ENCODE measurements around the gene EMC7. TPM values are rescaled to one million over a fixed set of nuclear protein-coding genes. Genes with fewer than 3 reads are reported as not detected.

EMC7 gene
- total RNA-seq (2016; rRNA removed; fragmentation: Illumina TruSeq; extraction: Trizol), result 29.3 and 46.8 TPM in 2 replicates
- total RNA-seq (2016; cell fraction: cytosol; rRNA removed; fragmentation: Illumina TruSeq; extraction: Trizol; ENCODE audit: low read depth), result 8.5 and 12.1 TPM in 2 replicates
- total RNA-seq (2016; cell fraction: insoluble cytoplasmic fraction; rRNA removed; fragmentation: Illumina TruSeq; extraction: Trizol), result 28.3 and 50.5 TPM in 2 replicates
- total RNA-seq (2016; cell fraction: membrane; rRNA removed; fragmentation: Illumina TruSeq; extraction: Trizol), result 14.4 and 17.9 TPM in 2 replicates
- total RNA-seq (2016; cell fraction: nucleus; rRNA removed; fragmentation: Illumina TruSeq; extraction: Trizol), result 44.7 and 53.5 TPM in 2 replicates
- 97.7 and 113 TPM in 2 replicates for polyA plus RNA-seq (2011; rRNA removed)
- polyA plus RNA-seq (2011; cell fraction: cytosol; rRNA removed), result 45.6 and 79.3 TPM in 2 replicates
- 21.2 and 28.7 TPM in 2 replicates for polyA plus RNA-seq (2011; cell fraction: nucleus; rRNA removed)
- 95.9 and 114 TPM in 2 replicates for polyA plus RNA-seq (2012)
- polyA plus RNA-seq (2016; cell fraction: cytosol; fragmentation: Illumina TruSeq; extraction: Trizol; ENCODE audit: low read depth), result 18.6 and 20.7 TPM in 2 replicates
- 53.3 and 55.1 TPM in 2 replicates for polyA plus RNA-seq (2016; cell fraction: insoluble cytoplasmic fraction; fragmentation: Illumina TruSeq; extraction: Trizol; ENCODE audit: low read depth)
- 20.8 and 21.4 TPM in 2 replicates for polyA plus RNA-seq (2016; cell fraction: membrane; fragmentation: Illumina TruSeq; extraction: Trizol; ENCODE audit: low read depth)
- polyA plus RNA-seq (2016; cell fraction: nucleus; fragmentation: Illumina TruSeq; extraction: Trizol; ENCODE audit: insufficient read depth, low read depth), result 131 and 150 TPM in 2 replicates
- 11.7 and 31.8 TPM in 2 replicates for polyA minus RNA-seq (2011; rRNA and poly(A)+ RNA removed; ENCODE audit: low replicate concordance)
- polyA minus RNA-seq (2011; cell fraction: cytosol; rRNA and poly(A)+ RNA removed), result 14.9 and 16.0 TPM in 2 replicates
- 11.6 and 16.4 TPM in 2 replicates for polyA minus RNA-seq (2011; cell fraction: nucleus; rRNA and poly(A)+ RNA removed)
- percentile 72 among the genes with signal in this experiment for Bru-seq, nascent RNA
- BruChase-seq, experiment 1, labeled RNA remaining after a 6-hour chase, result percentile 83 among the genes with signal in this experiment
- percentile 70 among the genes with signal in this experiment for BruChase-seq, experiment 2, labeled RNA remaining after a 2-hour chase
- long read RNA-seq, experiment 1, transcript EMC7-201 (5 exons, 1,155 nt), result major isoform, 138 of 150 reads
- long read RNA-seq, experiment 1, partial matches to known transcripts, result 3 of 150 reads
- long read RNA-seq, experiment 1, other reads (novel, unspliced or antisense), result 9 of 150 reads
- long read RNA-seq, experiment 2, transcript EMC7-201 (5 exons, 1,155 nt), result major isoform, 238 of 264 reads
- long read RNA-seq, experiment 2, partial matches to known transcripts, result 10 of 264 reads
- long read RNA-seq, experiment 2, other reads (novel, unspliced or antisense), result 13 of 264 reads

- peak; percentile 98 for DNase-seq (ENCODE audit: low spot score)
- POLR2A ChIA-PET, result interaction anchor here (0.7 to 2.8 kb wide), 14 partner anchors 9 to 868 kb away, joined by 3 to 16 read pairs (median 4); partner anchors contain the start of genes AQR, EMC4 and KATNBL1
- Histone ChIP-seq H4K20me1 (ENCODE audit: insufficient read depth, low read length) (no peaks in the 10 kb centered on the region), H3K4me1 (ENCODE audit: insufficient read depth, low read length) (peaks cover 27% of the 10 kb centered on the region), H3K9ac (ENCODE audit: insufficient read depth, low read depth, low read length) (peak within 1 kb of the TSS; percentile 91), H3K4me2 (ENCODE audit: low read depth, low read length) (peak within 1 kb of the TSS; percentile 84), H2AFZ (ENCODE audit: low read length) (peak within 1 kb of the TSS; percentile 92), H3K9me3 (ENCODE audit: low read length) (no peaks in the 10 kb centered on the region), H3K79me2 (ENCODE audit: insufficient read depth, low read length) (peaks cover 45% of the 10 kb centered on the region), H3K4me3 (replicated peaks in 1 of 3; ENCODE audit: insufficient read depth in 1 of 3, low read depth in 2 of 3, low read length in 3 of 3) (peak within 1 kb of the TSS; percentile 84 to 95 (median 92)), H3K27me3 (ENCODE audit: control insufficient read depth in 1 of 2, insufficient read depth in 2 of 2, low read length in 2 of 2) (peaks cover 0 to 3% of the 10 kb centered on the region in 2 experiments; a peak in 1 of 5 replicates), H3K36me3 (replicated peaks in 1 of 2; ENCODE audit: control insufficient read depth in 1 of 2, insufficient read depth in 2 of 2, low read length in 2 of 2) (no peaks in the 10 kb centered on the region), H3K27ac (ENCODE audit: extremely low read length, insufficient read depth, low read length) (peak within 1 kb of the TSS; percentile 83)
- TSS peak; percentile 81 for BruUV-seq (replicated peaks)
- peak; percentile 99 for ATAC-seq
- intact Hi-C loops (cut with micrococcal nuclease; ENCODE audit: unreplicated experiment) (loop anchor here (1.0 to 10.0 kb wide), 2 partner anchors 123 to 243 kb away; partner anchors contain the start of genes NOP10 and NUTM1), in situ Hi-C loops (cut with HindIII; ENCODE audit: extremely low pct_ligation_motif_present, low pct_unique_long_range_greater_than_20kb) (no loop called here)
- FAIRE-seq, result peak; percentile 98
- whole genome bisulfite sequencing (ENCODE audit: low lambda C conversion rate), result 0% methylated on average over 24 of the region's 48 CpGs
- CTCF ChIA-PET (ENCODE audit: low intra/inter-chr PET ratio, low total read pairs), result no interaction called here
- TF ChIP-seq ZNF674 (CRISPR knock-in tag; IDR thresholded peaks at IDR 0.05; ENCODE audit: low read depth), result no peak
- peak; percentile 23; the same call in 1 of the 2 replicates for TF ChIP-seq ZBTB40 (IDR thresholded peaks at IDR 0.05)
- TF ChIP-seq ZBTB40 (CRISPR knock-in tag; IDR thresholded peaks at IDR 0.05), result peak; percentile 58; the same call in 1 of the 2 replicates
- peak; percentile 84 for TF ChIP-seq RBFOX2 (IDR thresholded peaks at IDR 0.05; ENCODE audit: low read depth, low read length)
- TF ChIP-seq ZNF510 (CRISPR knock-in tag; IDR thresholded peaks at IDR 0.05; ENCODE audit: low read depth), result no peak
These were observed at the start of gene EMC7, which contains the start of gene PGBD4 for GRCh38 chr15:34101366-34102174. Gene EMC7 (minus strand): TSS chr15:34101862. CDS start chr15:34101839, 23 bp downstream. Gene PGBD4 (plus strand): TSS chr15:34102083. CDS start chr15:34102532, 449 bp downstream.

Data from HepG2 (cell line).